ENCODE measurements around the gene ABCB4.

GRCh38 chr7:87354749-87355148 is 120.7 kb downstream of the ABCB4 start:
- TF ChIP-seq, protein P1, sequence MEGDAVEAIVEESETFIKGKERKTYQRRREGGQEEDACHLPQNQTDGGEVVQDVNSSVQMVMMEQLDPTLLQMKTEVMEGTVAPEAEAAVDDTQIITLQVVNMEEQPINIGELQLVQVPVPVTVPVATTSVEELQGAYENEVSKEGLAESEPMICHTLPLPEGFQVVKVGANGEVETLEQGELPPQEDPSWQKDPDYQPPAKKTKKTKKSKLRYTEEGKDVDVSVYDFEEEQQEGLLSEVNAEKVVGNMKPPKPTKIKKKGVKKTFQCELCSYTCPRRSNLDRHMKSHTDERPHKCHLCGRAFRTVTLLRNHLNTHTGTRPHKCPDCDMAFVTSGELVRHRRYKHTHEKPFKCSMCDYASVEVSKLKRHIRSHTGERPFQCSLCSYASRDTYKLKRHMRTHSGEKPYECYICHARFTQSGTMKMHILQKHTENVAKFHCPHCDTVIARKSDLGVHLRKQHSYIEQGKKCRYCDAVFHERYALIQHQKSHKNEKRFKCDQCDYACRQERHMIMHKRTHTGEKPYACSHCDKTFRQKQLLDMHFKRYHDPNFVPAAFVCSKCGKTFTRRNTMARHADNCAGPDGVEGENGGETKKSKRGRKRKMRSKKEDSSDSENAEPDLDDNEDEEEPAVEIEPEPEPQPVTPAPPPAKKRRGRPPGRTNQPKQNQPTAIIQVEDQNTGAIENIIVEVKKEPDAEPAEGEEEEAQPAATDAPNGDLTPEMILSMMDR (IDR thresholded peaks at IDR 0.05; ENCODE audit: control extremely low read depth in 1 of 3, insufficient read depth in 1 of 3, low read depth in 1 of 3, low read length in 3 of 3) = no peak
- TF ChIP-seq CEBPB (IDR thresholded peaks at IDR 0.05; ENCODE audit: low read depth, low read length) = no peak
